B cell (primary cell): Measurements from ENCODE around the gene NIPAL3. TPM values are rescaled to one million over a fixed set of nuclear protein-coding genes. Genes with fewer than 3 reads are reported as not detected.

Source experiments
- ATAC-seq: fragments of 200-7000 bp; cut with Tn5 transposase; one replicate; pipeline ENCODE4 v1.10.0; 2021; ENCODE audit warnings: low read depth, mild to moderate bottlenecking, moderate number of reproducible peaks, moderate library complexity
- CTCF ChIA-PET: fragments of 350-600 bp; sonication (Branson Sonifier 250); formaldehyde crosslinking; loops from one replicate; lab custom pipeline; 2021; ENCODE audit warnings: antibody characterized with exemption, inconsistent platforms; lab: Charles Lee
- POLR2A ChIA-PET: fragments of 350-600 bp; sonication (Branson Sonifier 250); formaldehyde crosslinking; loops from one replicate; lab custom pipeline; 2021; ENCODE audit warnings: antibody characterized with exemption; lab: Charles Lee
- DNase-seq: peaks from one replicate; pipeline ENCODE4 v3.0.0; 2013
- H2AFZ ChIP-seq: 2 replicates; pipeline ENCODE4 v1.6.1; 2012; ENCODE audit warnings: mild to moderate bottlenecking, low read depth, low read length; ENCODE audit not compliant: insufficient read depth, poor library complexity, severe bottlenecking
- H3K27ac ChIP-seq, 2 donors: 1 replicate in 1 of 2; 2 replicates in 1 of 2; pipeline ENCODE4 v1.5.1; 2012 to 2013; ENCODE audit warnings: low read length in 2 of 2, mild to moderate bottlenecking in 2 of 2, moderate library complexity in 1 of 2
- H3K27me3 ChIP-seq, 4 experiments: fragments of 200-600 bp in 1 of 4; sonication (generic) in 1 of 4; replicated peaks in 1 of 4; 1 replicate in 2 of 4; 2 replicates in 2 of 4; pipeline versions ENCODE4 v1.6.1 to v1.7.0; 2013 to 2016; ENCODE audit warnings: low read length in 3 of 4, mild to moderate bottlenecking in 2 of 4, mixed read lengths in 1 of 4, moderate library complexity in 1 of 4; ENCODE audit not compliant: insufficient read depth in 4 of 4, control insufficient read depth in 3 of 4; ENCODE audit errors: control extremely low read depth in 1 of 4
- H3K36me3 ChIP-seq, 2 experiments: replicated peaks in 1 of 2; 1 replicate in 1 of 2; 2 replicates in 1 of 2; pipeline versions ENCODE4 v1.6.1 to v1.7.1; 2013; ENCODE audit warnings: low read length in 1 of 2; ENCODE audit not compliant: insufficient read depth in 2 of 2, control insufficient read depth in 1 of 2; ENCODE audit errors: control extremely low read depth in 1 of 2, extremely low read depth in 1 of 2
- H3K4me1 ChIP-seq, 2 donors: fragments of 200-600 bp in 1 of 2; sonication (generic) in 1 of 2; 1 replicate in 1 of 2; 2 replicates in 1 of 2; pipeline versions ENCODE4 v1.5.1 to v1.6.1; 2013 to 2017; ENCODE audit warnings: low read length in 2 of 2; ENCODE audit not compliant: control insufficient read depth in 2 of 2, insufficient read depth in 2 of 2
- H3K4me2 ChIP-seq: replicated peaks from 2 replicates; pipeline ENCODE3; 2012; ENCODE audit warnings: mild to moderate bottlenecking, low read depth, low read length; ENCODE audit not compliant: poor library complexity, severe bottlenecking
- H3K4me3 ChIP-seq, 5 experiments: fragments of 200-600 bp in 1 of 5; sonication (generic) in 1 of 5; 1 replicate in 3 of 5; 2 replicates in 2 of 5; pipeline versions ENCODE4 v1.5.1 to v1.7.0; 2011 to 2016; ENCODE audit warnings: low read length in 4 of 5, mild to moderate bottlenecking in 4 of 5, low read depth in 2 of 5, control low read depth in 1 of 5, moderate library complexity in 1 of 5; ENCODE audit not compliant: insufficient read depth in 1 of 5; ENCODE audit errors: control extremely low read depth in 1 of 5, extremely low read depth in 1 of 5
- H3K79me2 ChIP-seq: fragments of 200-600 bp; sonication (generic); one replicate; pipeline ENCODE4 v1.6.0; 2016; ENCODE audit warnings: low read length; ENCODE audit not compliant: control insufficient read depth, insufficient read depth
- H3K9ac ChIP-seq: fragments of 200-600 bp; sonication (generic); 2 replicates; pipeline ENCODE4 v1.6.1; 2017; ENCODE audit warnings: mild to moderate bottlenecking, low read length, moderate library complexity
- H3K9me3 ChIP-seq, 3 donors: one replicate each; pipeline versions ENCODE4 v1.6.1 to v1.7.1; 2013; ENCODE audit warnings: low read length in 2 of 3; ENCODE audit not compliant: control insufficient read depth in 2 of 3, insufficient read depth in 1 of 3; ENCODE audit errors: control extremely low read depth in 1 of 3
- H4K20me1 ChIP-seq: 2 replicates; pipeline ENCODE4 v1.6.0; 2012; ENCODE audit warnings: mild to moderate bottlenecking, low read length; ENCODE audit not compliant: insufficient read depth, control insufficient read depth, poor library complexity, severe bottlenecking
- H3K27ac Mint-ChIP-seq: one replicate; pipeline ENCODE4 v1.8.0; 2021; ENCODE audit warnings: mixed read lengths
- H3K27me3 Mint-ChIP-seq: one replicate; pipeline ENCODE4 v1.8.0; 2021; ENCODE audit warnings: mixed read lengths
- H3K4me1 Mint-ChIP-seq: one replicate; pipeline ENCODE4 v1.8.0; 2021; ENCODE audit warnings: mixed read lengths
- H3K4me3 Mint-ChIP-seq: one replicate; pipeline ENCODE4 v1.8.0; 2021; ENCODE audit warnings: mixed read lengths
- H3K9me3 Mint-ChIP-seq: one replicate; pipeline ENCODE4 v1.8.0; 2022; ENCODE audit warnings: mixed read lengths; ENCODE audit not compliant: insufficient read depth
- CTCF ChIP-seq: fragments of 200-600 bp; IDR thresholded peaks from one replicate; pipeline ENCODE4 v1.8.0; 2022; ENCODE audit warnings: antibody characterized with exemption, mild to moderate bottlenecking
- EZH2 ChIP-seq: IDR thresholded peaks from 2 replicates; pipeline ENCODE4 v1.6.1; 2012; ENCODE audit warnings: borderline replicate concordance, low read depth, mild to moderate bottlenecking, moderate library complexity, low read length; ENCODE audit not compliant: insufficient read depth, poor library complexity, severe bottlenecking
- WGBS: methylation state at CpG from one replicate; pipeline ENCODE4 v1.1.5; 2013; ENCODE audit warnings: missing lambda C conversion rate; ENCODE audit not compliant: insufficient coverage; 5-methylcytosine and 5-hydroxymethylcytosine counted together
- intact Hi-C: fragments of 100-400 bp; cut with micrococcal nuclease; formaldehyde crosslinking; loops from one replicate; pipeline ENCODE4 v1.10.0; 2022
- polyA plus RNA-seq: library from polyadenylated mRNA; depleted of rRNA; stranded (reverse); fragments of >200 nt; gene quantifications from 2 replicates; pipeline ENCODE4 v1.2.3, GENCODE V29; 2012
- total RNA-seq, 2 donors: library from RNA; stranded (reverse); fragments of 120-200 nt in 1 of 2; gene quantifications; 1 replicate in 1 of 2; 2 replicates in 1 of 2; pipeline versions ENCODE4 v1.2.3 to v1.2.4, GENCODE V29; 2013 to 2022

The NIPAL3 gene
- total and polyA plus RNA-seq, 2 donors (not counting 1 experiment from before 2014, with no cell fraction given) = 23.8 to 31.6 TPM

GRCh38 chr1:24373044-24373443, 42.6 kb upstream of the NIPAL3 start:
- H3K27ac Mint-ChIP-seq = peak overlapping the region; percentile 93
- ATAC-seq = peak; percentile 93

More at GRCh38 chr1:24373044-24373443, 42.6 kb upstream of the NIPAL3 start:
- peak overlapping the region; percentile 25 for H3K9ac ChIP-seq
- peak overlapping the region in 1 of 5 experiments; percentile 13 for H3K4me3 ChIP-seq
- H3K27ac ChIP-seq = peak overlapping the region; percentile 83
- no peaks in the 10 kb centered on the region for H3K27me3 ChIP-seq
- H2AFZ ChIP-seq = peak overlapping the region; percentile 62
- no peaks in the 10 kb centered on the region for H3K9me3 ChIP-seq
- H3K4me3 Mint-ChIP-seq = peak overlapping the region; percentile 44
- intact Hi-C loops = loop anchor here (10.0 kb wide), 1 partner anchor 48 kb away; no protein-coding TSS in a partner anchor
- ChIA-PET CTCF (interaction anchor here (1.0 to 3.9 kb wide), 5 partner anchors 10 to 223 kb away, joined by 3 to 27 read pairs (median 8); no protein-coding TSS in a partner anchor), POLR2A (no interaction called here)
- H3K4me2 ChIP-seq = peak overlapping the region; percentile 61
- peaks cover 21% of the 10 kb centered on the region for H3K4me1 Mint-ChIP-seq
- H3K36me3 ChIP-seq = no peaks in the 10 kb centered on the region
- no peaks in the 10 kb centered on the region for H4K20me1 ChIP-seq
- whole genome bisulfite sequencing = 29% methylated on average over 6 of the region's 7 CpGs
- H3K4me1 ChIP-seq = peaks cover 21 to 24% of the 10 kb centered on the region in 2 donors
- no peak for TF ChIP-seq CTCF
- TF ChIP-seq EZH2 = no peak
- peak; percentile 82 for DNase-seq
- H3K9me3 Mint-ChIP-seq = no peaks in the 10 kb centered on the region
- no peaks in the 10 kb centered on the region for H3K27me3 Mint-ChIP-seq
- H3K79me2 ChIP-seq = no peaks in the 10 kb centered on the region
